HG03520 (cell line): ENCODE measurements around the gene SLC22A23.

Experiments
- ATAC-seq: cut with Tn5 transposase; IDR thresholded peaks from one replicate; pipeline ENCODE4 v1.9.1; 2021; ENCODE audit warnings: mild to moderate bottlenecking, moderate library complexity; ENCODE audit not compliant: unreplicated experiment

Gene SLC22A23

GRCh38 chr6:3232017-3232945 lies 224.6 kb downstream of the SLC22A23 start:
- ATAC-seq: no peak

DNA sequence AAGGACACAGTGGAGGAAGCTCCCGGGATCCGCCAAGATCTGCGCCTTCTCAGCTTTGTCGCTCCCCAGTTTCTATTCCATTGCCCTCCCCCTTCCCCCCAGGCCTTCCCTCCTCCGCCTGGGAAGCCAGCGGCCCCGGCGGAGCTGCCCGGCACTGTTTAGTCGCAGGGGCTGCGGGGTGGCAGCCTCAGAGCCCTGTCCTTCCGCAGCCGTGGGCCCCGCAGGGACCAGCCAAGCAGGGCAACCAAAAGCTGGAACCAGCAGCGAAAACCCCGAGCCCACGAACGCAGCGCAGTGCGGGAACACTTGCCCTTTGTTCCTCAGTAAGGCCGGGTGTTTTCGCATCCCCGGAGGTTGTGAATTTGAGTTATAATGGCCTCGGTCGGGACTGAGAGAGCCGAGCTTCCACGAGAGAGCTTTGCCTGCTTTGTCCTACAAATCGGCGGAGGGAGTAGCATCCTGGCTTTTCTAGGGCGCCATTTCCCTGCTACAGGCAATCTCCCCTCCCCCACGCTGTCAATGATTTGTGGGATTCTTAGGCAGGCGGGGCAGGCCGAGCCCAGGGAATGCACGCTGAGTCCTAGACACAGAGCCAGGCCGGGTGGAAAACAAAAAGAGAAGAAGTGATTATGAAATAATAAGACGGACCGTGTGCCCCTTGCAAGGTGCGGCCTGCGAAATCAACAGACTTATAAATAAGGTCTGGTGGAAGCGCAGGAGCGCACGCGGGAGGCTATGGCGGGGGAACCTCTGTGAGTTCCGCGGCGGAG lies 225.4 kb downstream of the SLC22A23 start:
- no peak for ATAC-seq

GRCh38 chr6:3230900-3231246 lies 226.0 kb downstream of the SLC22A23 start:
- no peak for ATAC-seq

DNA sequence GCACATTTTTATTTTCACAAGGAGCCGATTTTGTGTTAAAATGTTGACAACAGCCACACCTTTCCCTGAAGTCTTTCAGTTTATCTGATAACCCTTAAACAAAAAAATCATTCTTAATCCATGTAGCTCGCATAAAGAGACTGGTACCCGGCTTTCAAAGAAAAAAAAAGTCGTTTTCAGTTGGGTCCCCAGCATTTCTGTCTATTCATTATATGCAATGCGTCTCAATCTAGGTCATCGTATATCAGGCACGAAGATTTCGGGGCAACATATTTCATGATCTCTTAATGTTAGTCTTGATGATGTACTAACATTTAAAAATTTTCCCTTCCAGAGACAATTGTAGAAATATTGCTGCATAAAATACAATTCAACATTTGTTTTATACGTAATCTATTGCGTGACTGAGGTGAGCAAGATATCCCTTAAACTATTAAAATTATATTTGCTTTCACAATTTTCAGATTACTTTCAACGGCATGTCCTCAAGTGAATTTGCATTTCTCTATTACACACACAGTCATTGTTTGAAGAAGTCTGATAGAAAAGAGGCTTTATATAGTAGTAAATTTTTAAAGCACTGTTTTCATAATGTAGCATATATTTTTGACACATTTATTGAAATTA lies 226.5 kb downstream of the SLC22A23 start:
- no peak for ATAC-seq

GRCh38 chr6:3229566-3230178 lies 227.2 kb downstream of the SLC22A23 start:
- no peak for ATAC-seq

DNA sequence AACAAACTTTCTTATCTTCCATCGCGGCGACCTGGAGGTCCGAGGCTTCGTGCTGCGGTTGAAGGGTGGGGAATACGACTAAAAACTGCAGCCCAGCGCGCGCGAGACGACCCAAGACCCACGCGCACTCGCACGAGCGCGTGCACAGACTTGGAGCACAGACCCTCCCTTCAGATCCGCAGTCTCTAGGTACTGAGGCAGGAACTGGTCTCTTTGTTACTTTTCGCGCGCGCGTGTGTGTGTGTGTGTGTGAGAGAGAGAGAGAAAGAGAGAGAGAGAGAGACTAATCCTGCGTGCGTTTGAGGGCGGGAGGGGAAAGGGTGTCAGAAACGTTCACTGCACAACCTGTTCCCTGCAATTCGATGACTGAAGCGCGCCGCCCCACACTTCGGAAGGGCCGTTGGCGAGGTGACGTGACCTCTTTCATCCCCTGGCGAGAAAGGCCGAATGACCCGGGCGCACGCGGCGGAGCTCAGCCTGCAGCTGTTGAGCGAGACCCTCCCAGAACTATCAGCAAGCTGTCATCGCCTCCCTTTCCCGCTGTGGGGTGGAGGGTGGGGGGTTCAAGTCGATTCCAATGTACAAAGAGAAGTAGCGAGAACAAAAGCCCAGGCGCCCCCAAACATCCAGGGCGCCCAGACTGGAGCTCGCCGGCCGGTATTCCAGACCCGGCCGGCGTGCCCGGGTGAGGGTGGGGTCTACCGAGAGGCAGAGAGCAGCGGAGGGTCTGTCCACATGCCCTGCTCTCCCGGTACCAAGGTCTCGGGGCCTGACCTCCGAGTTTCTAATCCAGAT lies 227.9 kb downstream of the SLC22A23 start:
- no peak for ATAC-seq

GRCh38 chr6:3228046-3228671 lies 228.7 kb downstream of the SLC22A23 start:
- ATAC-seq: no peak

DNA sequence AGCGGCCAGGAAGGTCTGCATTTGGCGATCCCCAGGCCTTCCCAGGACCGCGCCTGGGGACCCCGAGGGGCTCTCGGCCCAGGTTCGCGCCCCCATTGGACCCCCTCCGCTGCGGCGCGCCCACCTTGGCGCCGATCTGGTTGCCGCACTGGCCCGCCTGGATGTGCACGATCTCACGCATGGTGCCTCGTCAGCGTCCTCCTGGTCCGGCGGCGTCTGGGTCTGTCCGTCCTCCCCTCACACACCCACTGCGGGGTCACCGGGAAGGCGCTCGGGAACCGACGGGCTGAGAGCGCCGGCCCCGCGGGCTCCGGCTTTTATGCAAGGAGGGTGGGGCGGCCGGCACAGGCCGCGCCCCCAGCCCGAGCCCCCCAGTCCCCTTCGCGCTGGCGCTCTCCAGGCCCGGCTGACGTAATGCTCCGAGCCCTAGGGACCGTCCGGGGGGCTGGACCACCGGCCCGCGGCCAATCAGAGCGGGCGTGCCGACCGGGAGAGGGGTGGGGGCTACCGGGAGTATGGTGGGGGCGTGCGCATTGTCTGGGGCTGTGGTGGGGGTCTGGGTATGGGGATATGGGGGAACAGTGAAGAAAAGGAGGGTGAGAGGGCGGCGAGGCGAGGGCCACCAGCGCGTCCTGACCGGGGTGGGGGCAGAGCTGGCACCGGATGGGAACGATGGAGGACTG lies 229.3 kb downstream of the SLC22A23 start, which contains the start of gene TUBB2B:
Gene TUBB2B, minus strand, starts transcription at position 291 of the 683 bp plus-strand sequence. Its CDS starts 110 bp downstream, at position 181.
- no peak for ATAC-seq

DNA sequence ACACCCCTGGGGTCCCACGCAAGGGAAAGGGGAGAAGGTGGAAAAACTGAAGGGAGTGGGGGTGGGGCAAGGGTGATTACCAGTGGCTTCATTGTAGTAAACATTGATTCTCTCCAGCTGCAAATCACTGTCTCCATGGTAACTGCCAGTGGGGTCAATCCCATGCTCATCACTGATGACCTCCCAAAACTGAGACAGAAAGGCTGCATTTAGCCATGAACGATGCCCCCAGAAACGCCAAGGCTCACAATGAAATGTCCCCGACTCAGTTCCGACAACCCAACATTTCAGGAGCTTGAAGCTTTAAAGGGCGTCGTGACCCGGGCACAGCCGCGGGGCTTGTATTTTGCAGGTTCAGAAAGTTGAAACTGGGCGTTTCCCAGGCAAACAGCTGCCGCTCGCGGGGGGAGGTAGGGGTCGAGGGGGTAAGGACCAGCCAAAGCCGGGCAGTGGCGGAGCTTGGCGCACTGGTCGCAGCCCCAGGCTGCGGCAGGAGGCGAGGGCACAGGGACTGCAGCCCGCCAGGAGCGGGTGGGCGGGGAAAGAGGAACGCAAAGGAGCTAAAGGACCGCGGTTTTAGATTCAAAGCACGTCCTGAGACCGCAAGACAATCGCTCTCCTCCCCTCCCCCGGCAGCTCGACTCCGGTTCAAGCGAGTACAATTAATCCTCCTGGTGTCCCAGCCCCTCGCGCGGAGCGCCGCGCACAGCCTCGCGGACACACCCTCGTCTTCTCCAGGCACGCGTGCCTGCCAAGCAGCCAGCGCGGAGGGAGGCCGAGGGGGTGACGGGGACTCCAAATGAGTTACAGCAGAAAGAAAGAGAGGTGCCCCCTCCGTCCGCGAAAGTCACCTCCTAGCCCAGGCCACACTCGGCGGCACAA lies 230.1 kb downstream of the SLC22A23 start:
- ATAC-seq: no peak

- no peak for ATAC-seq
Measured at GRCh38 chr6:3226042-3226441, 230.8 kb downstream of the SLC22A23 start.

GRCh38 chr6:3222506-3223038 lies 234.3 kb downstream of the SLC22A23 start:
- no peak for ATAC-seq

GRCh38 chr6:3221578-3221977 lies 235.3 kb downstream of the SLC22A23 start:
- no peak for ATAC-seq

- no peak for ATAC-seq
Measured at GRCh38 chr6:3220366-3220765, 236.5 kb downstream of the SLC22A23 start.
